ENCODE results near the gene USP37. TPM values are rescaled to one million over a fixed set of nuclear protein-coding genes. Genes with fewer than 3 reads are reported as not detected.

Gene USP37
- total and polyA plus RNA-seq, 2 of the 13 experiments (the other 11 are each of a cell fraction or from before 2014, with no cell fraction given), result 6.5 to 30.6 TPM

DNA sequence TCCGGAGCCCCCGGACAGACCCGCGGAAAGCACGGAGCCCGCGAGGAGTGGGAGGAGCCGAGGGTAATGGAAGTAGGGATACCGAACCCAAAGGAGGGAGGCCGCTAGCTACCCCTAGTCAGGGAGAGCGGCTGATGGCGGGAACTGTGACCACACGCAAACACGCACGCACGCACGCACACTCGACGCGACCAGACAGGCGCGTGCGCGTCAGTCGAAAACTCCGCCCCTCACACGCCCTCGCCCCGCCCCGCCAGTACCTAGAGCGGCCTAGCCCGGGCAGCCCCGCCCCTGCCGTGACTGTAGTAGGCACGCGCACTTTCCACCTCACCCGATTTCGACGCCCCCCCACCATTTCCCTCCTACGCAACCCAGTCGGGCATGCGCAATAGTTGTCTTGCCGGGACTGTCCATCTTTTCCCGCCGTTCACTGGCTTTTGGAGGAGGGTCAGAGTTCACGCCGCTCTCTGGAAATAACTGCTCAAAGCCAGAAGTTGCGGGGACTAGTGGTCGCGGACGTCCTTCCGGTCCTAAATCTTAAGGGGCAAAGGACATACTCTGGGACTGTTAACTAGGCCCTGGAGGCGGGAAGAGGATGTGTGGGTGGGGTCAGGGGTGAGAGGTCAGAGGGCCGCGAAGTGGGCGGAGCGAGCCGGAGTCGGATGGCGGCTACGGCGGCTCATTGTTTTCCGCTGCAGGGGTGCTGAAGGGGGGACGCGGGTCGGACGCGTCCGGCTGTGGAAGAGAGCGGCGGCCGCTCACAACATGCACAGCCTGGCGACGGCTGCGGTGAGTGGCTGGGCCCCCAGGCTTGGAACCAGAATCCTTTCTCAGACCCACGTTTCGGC lies at the start of gene USP37, which contains the start of gene CNOT9 (continued):
- TF ChIP-seq NONO (IDR thresholded peaks at IDR 0.05) (no peak), NONO (CRISPR knock-in tag; conservative IDR thresholded peaks at IDR 0.05) (peak; percentile 96), SIN3A (IDR thresholded peaks at IDR 0.05; ENCODE audit: borderline replicate concordance, low read depth, low read length) (peak; percentile 92), ZNF558 (CRISPR knock-in tag; IDR thresholded peaks at IDR 0.05; ENCODE audit: borderline replicate concordance) (peak; percentile 99), HMGXB4 (CRISPR knock-in tag; IDR thresholded peaks at IDR 0.05; ENCODE audit: borderline replicate concordance in 1 of 2, low read depth in 1 of 2) (peak; percentile 38 to 87), MTF2 (CRISPR knock-in tag; IDR thresholded peaks at IDR 0.05; ENCODE audit: borderline replicate concordance) (peak; percentile 52; the same call in 1 of the 2 replicates), ARNT (IDR thresholded peaks at IDR 0.05) (no peak), HNRNPL (IDR thresholded peaks at IDR 0.05; ENCODE audit: low read depth, low read length) (peak; percentile 79; the same call in 1 of the 2 replicates), ZNF234 (CRISPR knock-in tag; conservative IDR thresholded peaks at IDR 0.05) (0 out of 2 replicates have a peak, but pooled peaks have one; percentile 89), HNF4G (IDR thresholded peaks at IDR 0.05; ENCODE audit: borderline replicate concordance, low read depth, low read length) (peak; percentile 78), HNF4G (CRISPR knock-in tag; IDR thresholded peaks at IDR 0.05; ENCODE audit: borderline replicate concordance, low read depth) (no peak; the same call in 1 of the 2 replicates), SP1 (IDR thresholded peaks at IDR 0.05) (peak; percentile 4; the same call in 1 of the 2 replicates), SP1 (CRISPR knock-in tag; IDR thresholded peaks at IDR 0.05) (peak; percentile 95), ZNF660 (CRISPR knock-in tag; IDR thresholded peaks at IDR 0.05; ENCODE audit: borderline replicate concordance, low read depth) (peak; percentile 89; the same call in 1 of the 2 replicates), ZNF256 (CRISPR knock-in tag; conservative IDR thresholded peaks at IDR 0.05) (peak; percentile 87), MEF2D (CRISPR knock-in tag; IDR thresholded peaks at IDR 0.05) (peak; percentile 90), BRF2 (CRISPR knock-in tag; IDR thresholded peaks at IDR 0.05) (peak; percentile 100), ZNF615 (CRISPR knock-in tag; IDR thresholded peaks at IDR 0.05; ENCODE audit: borderline replicate concordance) (peak; percentile 99), ZNF230 (CRISPR knock-in tag; IDR thresholded peaks at IDR 0.05) (peak; percentile 91), YEATS2 (CRISPR knock-in tag; IDR thresholded peaks at IDR 0.05; ENCODE audit: borderline replicate concordance) (peak; percentile 90), NFYC (CRISPR knock-in tag; IDR thresholded peaks at IDR 0.05) (peak; percentile 53; the same call in 1 of the 2 replicates), ZNF451 (CRISPR knock-in tag; IDR thresholded peaks at IDR 0.05) (peak; percentile 99), HCFC1 (IDR thresholded peaks at IDR 0.05; ENCODE audit: low read depth, low read length) (peak; percentile 41)
- TF ChIP-seq, protein P1, sequence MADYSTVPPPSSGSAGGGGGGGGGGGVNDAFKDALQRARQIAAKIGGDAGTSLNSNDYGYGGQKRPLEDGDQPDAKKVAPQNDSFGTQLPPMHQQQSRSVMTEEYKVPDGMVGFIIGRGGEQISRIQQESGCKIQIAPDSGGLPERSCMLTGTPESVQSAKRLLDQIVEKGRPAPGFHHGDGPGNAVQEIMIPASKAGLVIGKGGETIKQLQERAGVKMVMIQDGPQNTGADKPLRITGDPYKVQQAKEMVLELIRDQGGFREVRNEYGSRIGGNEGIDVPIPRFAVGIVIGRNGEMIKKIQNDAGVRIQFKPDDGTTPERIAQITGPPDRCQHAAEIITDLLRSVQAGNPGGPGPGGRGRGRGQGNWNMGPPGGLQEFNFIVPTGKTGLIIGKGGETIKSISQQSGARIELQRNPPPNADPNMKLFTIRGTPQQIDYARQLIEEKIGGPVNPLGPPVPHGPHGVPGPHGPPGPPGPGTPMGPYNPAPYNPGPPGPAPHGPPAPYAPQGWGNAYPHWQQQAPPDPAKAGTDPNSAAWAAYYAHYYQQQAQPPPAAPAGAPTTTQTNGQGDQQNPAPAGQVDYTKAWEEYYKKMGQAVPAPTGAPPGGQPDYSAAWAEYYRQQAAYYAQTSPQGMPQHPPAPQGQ (CRISPR knock-in tag; IDR thresholded peaks at IDR 0.05; ENCODE audit: borderline replicate concordance), result peak; percentile 60; the same call in 1 of the 2 replicates

Data from HepG2 (cell line).